WI38 (cell line): ENCODE measurements around the gene PTGFRN.
"Not testable (repeated sequence)": the region's sequence is repeated elsewhere in the genome, so short reads cannot be mapped to it uniquely, and the experiment has no call there.

Source experiments
- H3K4me3 ChIP-seq: 2 replicates; pipeline ENCODE4 v1.5.1; 2011; ENCODE audit warnings: low read depth, mild to moderate bottlenecking, control low read depth, low read length
- CTCF ChIP-seq: IDR thresholded peaks from 2 replicates; pipeline ENCODE4 v1.5.1; 2012; ENCODE audit warnings: low read depth, mild to moderate bottlenecking, control low read depth, low read length

PTGFRN gene

GRCh38 chr1:116962987-116963639, 53.4 kb downstream of the PTGFRN start:
- no peak overlapping the region for H3K4me3 ChIP-seq
- no peak for TF ChIP-seq CTCF

GRCh38 chr1:116966791-116967190, 57.1 kb downstream of the PTGFRN start:
- no peak overlapping the region for H3K4me3 ChIP-seq

GRCh38 chr1:116968724-116969123, 59.0 kb downstream of the PTGFRN start:
- H3K4me3 ChIP-seq, result no peak overlapping the region
- TF ChIP-seq CTCF, result no peak

More at GRCh38 chr1:116966791-116967190, 57.1 kb downstream of the PTGFRN start:
- no peak for TF ChIP-seq CTCF

- no peak for TF ChIP-seq CTCF
- no peak overlapping the region for H3K4me3 ChIP-seq
Observed at GRCh38 chr1:116971258-116971860, 61.6 kb downstream of the PTGFRN start.

- TF ChIP-seq CTCF, result no peak
- H3K4me3 ChIP-seq, result no peak overlapping the region
Observed at GRCh38 chr1:116971965-116972673, 62.4 kb downstream of the PTGFRN start.

GRCh38 chr1:116972674-116973030, 62.9 kb downstream of the PTGFRN start:
- TF ChIP-seq CTCF, result no peak
- no peak overlapping the region for H3K4me3 ChIP-seq

GRCh38 chr1:116980309-116980708, 70.6 kb downstream of the PTGFRN start:
- H3K4me3 ChIP-seq, result not testable (repeated sequence)
